Natural killer cell (primary cell): ENCODE measurements around the gene SGIP1. TPM values are rescaled to one million over a fixed set of nuclear protein-coding genes. Genes with fewer than 3 reads are reported as not detected.

ENCODE experiments used
- ATAC-seq, 3 donors: fragments of 150-1000 bp in 2 of 3; fragments of 200-7000 bp in 1 of 3; cut with Tn5 transposase; 1 replicate in 1 of 3; 2 replicates in 2 of 3; pipeline ENCODE4 v1.10.0; 2021; ENCODE audit warnings: mild to moderate bottlenecking in 2 of 3, moderate library complexity in 2 of 3
- DNase-seq, 2 donors: peaks; one replicate each; pipeline versions ENCODE4 v3.0.0 to v3.0.0-alpha.2; 2013 to 2021; ENCODE audit warnings: mixed read lengths in 1 of 2
- H3K27ac ChIP-seq: one replicate; pipeline ENCODE4 v1.5.1; 2013; ENCODE audit warnings: mild to moderate bottlenecking, low read length
- H3K27me3 ChIP-seq: one replicate; pipeline ENCODE4 v1.6.1; 2013; ENCODE audit warnings: low read length; ENCODE audit not compliant: control insufficient read depth, insufficient read depth
- H3K36me3 ChIP-seq: one replicate; pipeline ENCODE4 v1.6.1; 2013; ENCODE audit warnings: low read length; ENCODE audit not compliant: control insufficient read depth, insufficient read depth
- H3K4me1 ChIP-seq: one replicate; pipeline ENCODE4 v1.6.1; 2013; ENCODE audit warnings: low read length; ENCODE audit not compliant: control insufficient read depth, insufficient read depth
- H3K4me3 ChIP-seq: one replicate; pipeline ENCODE4 v1.5.1; 2013; ENCODE audit warnings: low read length
- H3K9me3 ChIP-seq: one replicate; pipeline ENCODE4 v1.6.1; 2013; ENCODE audit warnings: low read length; ENCODE audit not compliant: control insufficient read depth, insufficient read depth
- H3K27ac Mint-ChIP-seq, 2 donors: one replicate each; pipeline ENCODE4 v1.8.0; 2022; ENCODE audit warnings: mild to moderate bottlenecking in 2 of 2, mixed read lengths in 2 of 2, moderate library complexity in 1 of 2
- H3K27me3 Mint-ChIP-seq, 2 donors: one replicate each; pipeline ENCODE4 v1.8.0; 2022; ENCODE audit warnings: low read depth in 2 of 2, mixed read lengths in 2 of 2
- H3K36me3 Mint-ChIP-seq: one replicate; pipeline ENCODE4 v1.8.0; 2022; ENCODE audit warnings: mixed read lengths
- H3K4me1 Mint-ChIP-seq, 2 donors: one replicate each; pipeline ENCODE4 v1.8.0; 2022; ENCODE audit warnings: mixed read lengths in 2 of 2
- H3K4me3 Mint-ChIP-seq: one replicate; pipeline ENCODE4 v1.8.0; 2022; ENCODE audit warnings: mild to moderate bottlenecking, moderate library complexity, mixed read lengths
- H3K9me3 Mint-ChIP-seq, 2 donors: one replicate each; pipeline ENCODE4 v1.8.0; 2022; ENCODE audit warnings: mixed read lengths in 2 of 2
- WGBS: methylation state at CpG from one replicate; pipeline ENCODE4 v1.1.7; 2013; ENCODE audit warnings: missing lambda C conversion rate; ENCODE audit not compliant: insufficient coverage; 5-methylcytosine and 5-hydroxymethylcytosine counted together
- intact Hi-C: fragments of 100-400 bp; cut with micrococcal nuclease; formaldehyde crosslinking; loops from one replicate; pipeline ENCODE4 v1.14.2; 2022
- total RNA-seq, 4 donors: library from RNA; stranded (reverse); fragments of 120-200 nt in 1 of 4; gene quantifications; one replicate each; pipeline versions ENCODE4 v1.2.3 to v1.2.4, GENCODE V29; 2013 to 2022
- TF ChIP-seq, protein P1 (sequence below): fragments of 200-600 bp; IDR thresholded peaks from one replicate; pipeline ENCODE4 v1.8.0; 2022; ENCODE audit warnings: antibody characterized with exemption

Gene SGIP1
- total RNA-seq, 3 donors from 2014 or later (not counting 1 experiment from before 2014, with no cell fraction given), result 0.05 TPM; not detected in 2

DNA sequence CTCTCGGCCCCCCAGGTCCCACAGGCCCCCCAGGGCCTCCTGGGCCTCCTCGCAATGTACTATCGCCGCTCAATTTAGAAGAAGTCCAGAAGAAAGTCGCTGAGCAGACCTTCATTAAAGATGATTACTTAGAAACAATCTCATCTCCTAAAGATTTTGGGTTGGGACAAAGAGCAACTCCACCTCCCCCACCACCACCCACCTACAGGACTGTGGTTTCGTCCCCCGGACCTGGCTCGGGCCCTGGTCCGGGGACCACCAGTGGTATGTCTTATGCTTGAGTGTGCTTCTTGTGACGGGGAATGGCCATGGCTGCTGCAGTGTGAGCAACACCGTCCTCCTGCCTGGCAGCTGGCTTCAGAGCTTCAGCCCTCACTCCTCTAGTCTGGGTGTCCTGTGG is 148.2 kb downstream of the SGIP1 start:
- H3K36me3 ChIP-seq, result no peaks in the 10 kb centered on the region
- 94% methylated on average over 11 of the region's 11 CpGs for WGBS
- Mint-ChIP-seq H3K36me3 (no peaks in the 10 kb centered on the region), H3K4me3 (no peak overlapping the region), H3K27me3 (peaks cover 0 to 8% of the 10 kb centered on the region in 2 donors), H3K4me1 (no peaks in the 10 kb centered on the region), H3K9me3 (no peaks in the 10 kb centered on the region), H3K27ac (no peak overlapping the region)
- no peak overlapping the region for H3K4me3 ChIP-seq
- TF ChIP-seq, protein P1, sequence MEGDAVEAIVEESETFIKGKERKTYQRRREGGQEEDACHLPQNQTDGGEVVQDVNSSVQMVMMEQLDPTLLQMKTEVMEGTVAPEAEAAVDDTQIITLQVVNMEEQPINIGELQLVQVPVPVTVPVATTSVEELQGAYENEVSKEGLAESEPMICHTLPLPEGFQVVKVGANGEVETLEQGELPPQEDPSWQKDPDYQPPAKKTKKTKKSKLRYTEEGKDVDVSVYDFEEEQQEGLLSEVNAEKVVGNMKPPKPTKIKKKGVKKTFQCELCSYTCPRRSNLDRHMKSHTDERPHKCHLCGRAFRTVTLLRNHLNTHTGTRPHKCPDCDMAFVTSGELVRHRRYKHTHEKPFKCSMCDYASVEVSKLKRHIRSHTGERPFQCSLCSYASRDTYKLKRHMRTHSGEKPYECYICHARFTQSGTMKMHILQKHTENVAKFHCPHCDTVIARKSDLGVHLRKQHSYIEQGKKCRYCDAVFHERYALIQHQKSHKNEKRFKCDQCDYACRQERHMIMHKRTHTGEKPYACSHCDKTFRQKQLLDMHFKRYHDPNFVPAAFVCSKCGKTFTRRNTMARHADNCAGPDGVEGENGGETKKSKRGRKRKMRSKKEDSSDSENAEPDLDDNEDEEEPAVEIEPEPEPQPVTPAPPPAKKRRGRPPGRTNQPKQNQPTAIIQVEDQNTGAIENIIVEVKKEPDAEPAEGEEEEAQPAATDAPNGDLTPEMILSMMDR, result no peak
- no peak overlapping the region for H3K27ac ChIP-seq
- intact Hi-C loops, result no loop called here
- no peak for DNase-seq
- no peak for ATAC-seq
- H3K27me3 ChIP-seq, result no peaks in the 10 kb centered on the region
- no peaks in the 10 kb centered on the region for H3K9me3 ChIP-seq
- no peaks in the 10 kb centered on the region for H3K4me1 ChIP-seq

DNA sequence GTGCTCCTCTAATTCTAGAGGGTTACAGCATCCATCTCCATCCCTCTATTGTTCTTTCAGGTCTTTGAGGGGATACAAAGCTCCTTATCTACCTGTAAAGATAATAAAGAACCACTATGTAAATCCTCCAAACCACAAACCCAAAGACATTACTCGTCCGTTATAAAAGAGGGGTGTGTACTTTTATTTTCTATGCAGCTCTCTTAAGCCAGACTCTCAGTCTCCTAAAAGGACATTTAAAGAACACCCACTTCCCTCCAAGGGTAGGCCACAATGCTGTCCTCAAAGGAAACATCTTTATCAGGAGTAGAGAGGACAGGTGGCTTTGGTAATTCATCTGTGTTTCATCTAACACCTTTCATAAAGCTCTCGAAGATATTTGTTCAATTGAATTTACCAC is 150.4 kb downstream of the SGIP1 start:
- Histone ChIP-seq H3K27ac (no peak overlapping the region), H3K27me3 (no peaks in the 10 kb centered on the region), H3K9me3 (no peaks in the 10 kb centered on the region), H3K4me3 (no peak overlapping the region), H3K4me1 (no peaks in the 10 kb centered on the region), H3K36me3 (no peaks in the 10 kb centered on the region)
- Mint-ChIP-seq H3K4me1 (no peaks in the 10 kb centered on the region), H3K9me3 (no peaks in the 10 kb centered on the region), H3K4me3 (no peak overlapping the region), H3K27me3 (peaks cover 0 to 8% of the 10 kb centered on the region in 2 donors), H3K27ac (no peak overlapping the region), H3K36me3 (no peaks in the 10 kb centered on the region)
- no peak for ATAC-seq
- TF ChIP-seq, protein P1, result no peak
- no CpG with 5 or more reads among the region's 3 CpGs for WGBS
- intact Hi-C loops, result no loop called here
- no peak for DNase-seq

DNA sequence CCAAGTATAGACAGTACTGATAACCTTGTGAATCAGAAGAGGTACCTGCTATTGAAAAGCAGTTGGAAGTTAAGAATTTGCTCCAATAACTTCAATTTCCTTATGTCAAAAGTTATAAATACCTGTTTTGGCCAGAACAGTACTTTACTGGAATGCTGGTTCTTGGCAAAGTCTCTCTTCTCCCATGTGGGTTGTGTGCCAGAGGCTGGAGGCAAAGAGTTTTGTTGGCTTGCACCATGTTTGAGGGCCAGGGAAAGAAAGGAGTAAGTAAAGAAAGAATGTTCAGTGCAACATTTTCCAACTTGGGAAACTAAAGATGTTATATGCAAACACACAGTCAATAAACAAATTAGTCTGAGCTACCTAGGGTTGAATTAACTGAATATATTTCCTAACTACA is 151.3 kb downstream of the SGIP1 start:
- Mint-ChIP-seq H3K4me1 (no peaks in the 10 kb centered on the region), H3K9me3 (no peaks in the 10 kb centered on the region), H3K27me3 (peaks cover 2 to 8% of the 10 kb centered on the region in 2 donors), H3K4me3 (no peak overlapping the region), H3K36me3 (no peaks in the 10 kb centered on the region), H3K27ac (no peak overlapping the region)
- H3K4me1 ChIP-seq, result no peaks in the 10 kb centered on the region
- intact Hi-C loops, result no loop called here
- ATAC-seq (no peak), DNase-seq (no peak)
- TF ChIP-seq, protein P1, result no peak
- no peaks in the 10 kb centered on the region for H3K27me3 ChIP-seq
- H3K4me3 ChIP-seq, result no peak overlapping the region
- no peaks in the 10 kb centered on the region for H3K36me3 ChIP-seq
- no peaks in the 10 kb centered on the region for H3K9me3 ChIP-seq
- H3K27ac ChIP-seq, result no peak overlapping the region

DNA sequence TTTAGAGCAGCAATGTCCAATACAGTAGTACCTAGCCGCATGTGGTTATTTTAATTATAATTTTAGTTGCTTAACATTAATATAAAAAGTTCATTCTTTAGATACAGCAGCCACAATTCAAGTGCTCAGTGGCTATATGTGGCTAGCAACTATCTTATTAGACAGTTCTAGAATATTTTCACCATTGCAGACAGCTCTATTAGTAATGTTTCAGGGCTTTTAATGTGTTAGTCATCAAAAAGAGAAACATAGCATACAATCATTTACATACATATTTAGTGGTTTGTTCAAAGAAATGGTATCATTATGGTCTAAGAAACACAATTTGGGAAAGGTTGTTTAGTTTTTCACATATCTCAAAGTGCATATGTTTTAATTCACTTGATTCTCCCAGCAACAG is 151.7 kb downstream of the SGIP1 start:
- Histone ChIP-seq H3K4me3 (no peak overlapping the region), H3K27me3 (no peaks in the 10 kb centered on the region), H3K4me1 (no peaks in the 10 kb centered on the region), H3K36me3 (no peaks in the 10 kb centered on the region), H3K27ac (no peak overlapping the region), H3K9me3 (no peaks in the 10 kb centered on the region)
- Mint-ChIP-seq H3K27me3 (peaks cover 3 to 8% of the 10 kb centered on the region in 2 donors), H3K9me3 (no peaks in the 10 kb centered on the region), H3K4me3 (no peak overlapping the region), H3K27ac (no peak overlapping the region), H3K4me1 (no peaks in the 10 kb centered on the region), H3K36me3 (no peaks in the 10 kb centered on the region)
- ATAC-seq (no peak), DNase-seq (no peak)
- TF ChIP-seq, protein P1, result no peak
- no CpG with 5 or more reads among the region's 1 CpG for WGBS
- intact Hi-C loops, result no loop called here
